ENCODE measurements around the gene FFAR1. TPM values are rescaled to one million over a fixed set of nuclear protein-coding genes. Genes with fewer than 3 reads are reported as not detected.

FFAR1 gene
- polyA plus RNA-seq, 1 donor (not counting 4 experiments of a cell fraction or from before 2014, with no cell fraction given) = not detected

DNA sequence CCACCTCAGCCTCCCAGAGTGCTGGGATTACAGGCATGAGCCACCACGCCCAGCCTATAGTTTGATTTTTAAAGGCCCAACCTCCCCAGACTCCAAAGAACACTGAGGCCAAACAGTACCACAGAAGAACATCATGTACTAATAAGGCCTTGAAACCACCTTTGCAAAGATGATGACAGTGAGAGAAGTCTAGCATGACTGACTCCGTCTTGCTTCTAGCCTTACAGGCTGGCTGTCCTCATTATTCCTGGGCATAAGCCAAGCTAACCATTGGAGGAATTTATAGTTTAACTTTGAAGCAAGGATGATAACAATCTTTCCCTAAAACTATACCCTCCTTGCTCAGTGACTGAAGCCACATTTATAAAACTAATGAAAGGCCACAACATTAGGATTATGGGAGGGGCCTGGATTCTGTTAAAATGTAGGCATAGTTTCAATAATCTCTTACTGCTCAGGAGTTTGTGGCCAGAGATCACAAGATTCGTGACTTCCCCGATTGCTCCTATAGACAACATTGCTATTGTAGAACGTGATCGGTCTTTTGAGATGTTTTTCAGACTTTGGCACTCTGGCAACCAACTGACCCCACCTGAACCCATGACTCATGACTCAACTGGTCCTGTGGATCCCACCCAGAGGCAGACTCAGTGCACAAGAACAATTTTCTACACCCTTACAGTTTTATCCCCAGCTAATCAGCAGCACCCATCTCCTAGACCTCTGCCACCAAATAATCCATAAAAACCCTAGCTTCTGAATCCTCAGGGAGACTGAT, 40.8 kb downstream of the FFAR1 start:
- Histone ChIP-seq H4K20me1 (ENCODE audit: control insufficient read depth, extremely low read depth, insufficient read depth, low read length) (no peaks in the 10 kb centered on the region), H3K79me2 (ENCODE audit: control insufficient read depth, insufficient read depth, low read length) (no peaks in the 10 kb centered on the region), H3K9me3 (ENCODE audit: control insufficient read depth, low read depth, low read length) (peaks cover 3% of the 10 kb centered on the region), H3K4me2 (ENCODE audit: control insufficient read depth, extremely low read depth, insufficient read depth, low read depth, low read length) (no peak overlapping the region), H3K9me1 (ENCODE audit: control insufficient read depth, extremely low read depth, insufficient read depth, low read length) (no peaks in the 10 kb centered on the region), H3K27ac (ENCODE audit: control insufficient read depth, insufficient read depth, low read length) (no peak overlapping the region), H3K27me3 (ENCODE audit: control insufficient read depth, extremely low read depth, insufficient read depth, low read length) (peaks cover 3% of the 10 kb centered on the region), H3K4me1 (ENCODE audit: control insufficient read depth, extremely low read depth, insufficient read depth, low read length) (no peaks in the 10 kb centered on the region), H2AFZ (ENCODE audit: control insufficient read depth, low read length) (no peak overlapping the region), H3K9ac (ENCODE audit: control insufficient read depth, extremely low read depth, insufficient read depth, low read length) (no peak overlapping the region), H3K4me3 (ENCODE audit: control insufficient read depth in 2 of 3, extremely low read depth in 1 of 3, insufficient read depth in 2 of 3, low read depth in 1 of 3, low read length in 3 of 3) (no peak overlapping the region), H3K36me3 (ENCODE audit: control insufficient read depth in 2 of 2, extremely low read depth in 1 of 2, insufficient read depth in 2 of 2, low read length in 2 of 2) (no peaks in the 10 kb centered on the region)
- FAIRE-seq = no peak
- dilution Hi-C loops (cut with MboI; ENCODE audit: extremely low pct_ligation_motif_present, low sequenced_read_pairs) = no loop called here
- DNase-seq (ENCODE audit: low read depth, low spot score) = no peak
- TF ChIP-seq, protein P1, sequence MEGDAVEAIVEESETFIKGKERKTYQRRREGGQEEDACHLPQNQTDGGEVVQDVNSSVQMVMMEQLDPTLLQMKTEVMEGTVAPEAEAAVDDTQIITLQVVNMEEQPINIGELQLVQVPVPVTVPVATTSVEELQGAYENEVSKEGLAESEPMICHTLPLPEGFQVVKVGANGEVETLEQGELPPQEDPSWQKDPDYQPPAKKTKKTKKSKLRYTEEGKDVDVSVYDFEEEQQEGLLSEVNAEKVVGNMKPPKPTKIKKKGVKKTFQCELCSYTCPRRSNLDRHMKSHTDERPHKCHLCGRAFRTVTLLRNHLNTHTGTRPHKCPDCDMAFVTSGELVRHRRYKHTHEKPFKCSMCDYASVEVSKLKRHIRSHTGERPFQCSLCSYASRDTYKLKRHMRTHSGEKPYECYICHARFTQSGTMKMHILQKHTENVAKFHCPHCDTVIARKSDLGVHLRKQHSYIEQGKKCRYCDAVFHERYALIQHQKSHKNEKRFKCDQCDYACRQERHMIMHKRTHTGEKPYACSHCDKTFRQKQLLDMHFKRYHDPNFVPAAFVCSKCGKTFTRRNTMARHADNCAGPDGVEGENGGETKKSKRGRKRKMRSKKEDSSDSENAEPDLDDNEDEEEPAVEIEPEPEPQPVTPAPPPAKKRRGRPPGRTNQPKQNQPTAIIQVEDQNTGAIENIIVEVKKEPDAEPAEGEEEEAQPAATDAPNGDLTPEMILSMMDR (optimal IDR thresholded peaks at IDR 0.05 in 1 of 3, IDR thresholded peaks at IDR 0.05 in 1 of 3, conservative IDR thresholded peaks at IDR 0.05 in 1 of 3; ENCODE audit: extremely low read depth in 1 of 3, insufficient read depth in 2 of 3, low read length in 3 of 3) = no peak

DNA sequence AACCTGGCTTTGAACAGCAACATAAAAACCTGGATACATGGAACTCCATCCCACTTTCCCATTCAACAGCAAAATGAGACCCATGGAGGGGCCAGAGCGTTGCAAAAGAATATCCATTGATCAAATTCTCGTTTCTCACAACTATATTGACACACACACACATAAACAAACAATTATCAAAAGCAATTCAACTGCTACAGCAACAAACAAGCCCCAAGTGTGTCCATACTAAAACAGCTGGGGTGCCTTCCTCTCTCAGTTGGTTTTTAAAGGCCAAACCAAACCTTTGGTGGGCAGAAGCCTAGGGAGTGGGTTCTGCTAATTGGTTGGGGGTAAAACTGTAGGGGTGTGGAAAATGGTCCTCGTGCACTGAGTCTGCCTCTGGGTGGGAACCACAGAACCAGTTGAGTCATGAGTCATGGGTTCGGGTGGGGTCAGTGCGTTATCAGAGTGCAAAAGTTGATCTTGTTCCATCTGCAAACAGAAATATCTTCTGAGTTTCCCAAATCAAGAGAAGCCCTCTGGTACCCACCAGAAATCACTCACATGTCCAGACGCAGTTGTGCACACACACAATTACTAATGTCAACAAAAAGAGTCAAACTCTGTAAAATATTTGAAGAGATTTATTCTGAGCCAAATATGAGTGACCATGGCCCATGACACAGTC, 41.6 kb downstream of the FFAR1 start:
- no peaks in the 10 kb centered on the region for H3K36me3 ChIP-seq (ENCODE audit: control insufficient read depth in 2 of 2, extremely low read depth in 1 of 2, insufficient read depth in 2 of 2, low read length in 2 of 2)
- TF ChIP-seq, protein P1 (optimal IDR thresholded peaks at IDR 0.05 in 1 of 3, IDR thresholded peaks at IDR 0.05 in 1 of 3, conservative IDR thresholded peaks at IDR 0.05 in 1 of 3; ENCODE audit: extremely low read depth in 1 of 3, insufficient read depth in 2 of 3, low read length in 3 of 3) = no peak
- no peak overlapping the region for H3K4me2 ChIP-seq (ENCODE audit: control insufficient read depth, extremely low read depth, insufficient read depth, low read depth, low read length)
- peaks cover 3% of the 10 kb centered on the region for H3K9me3 ChIP-seq (ENCODE audit: control insufficient read depth, low read depth, low read length)
- no peaks in the 10 kb centered on the region for H3K79me2 ChIP-seq (ENCODE audit: control insufficient read depth, insufficient read depth, low read length)
- H3K9ac ChIP-seq (ENCODE audit: control insufficient read depth, extremely low read depth, insufficient read depth, low read length) = no peak overlapping the region
- peaks cover 3% of the 10 kb centered on the region for H3K27me3 ChIP-seq (ENCODE audit: control insufficient read depth, extremely low read depth, insufficient read depth, low read length)
- no peak for FAIRE-seq
- H4K20me1 ChIP-seq (ENCODE audit: control insufficient read depth, extremely low read depth, insufficient read depth, low read length) = no peaks in the 10 kb centered on the region
- dilution Hi-C loops (cut with MboI; ENCODE audit: extremely low pct_ligation_motif_present, low sequenced_read_pairs) = no loop called here
- H3K4me3 ChIP-seq (ENCODE audit: control insufficient read depth in 2 of 3, extremely low read depth in 1 of 3, insufficient read depth in 2 of 3, low read depth in 1 of 3, low read length in 3 of 3) = no peak overlapping the region
- no peaks in the 10 kb centered on the region for H3K4me1 ChIP-seq (ENCODE audit: control insufficient read depth, extremely low read depth, insufficient read depth, low read length)
- H3K9me1 ChIP-seq (ENCODE audit: control insufficient read depth, extremely low read depth, insufficient read depth, low read length) = no peaks in the 10 kb centered on the region
- DNase-seq (ENCODE audit: low read depth, low spot score) = no peak
- no peak overlapping the region for H3K27ac ChIP-seq (ENCODE audit: control insufficient read depth, insufficient read depth, low read length)
- H2AFZ ChIP-seq (ENCODE audit: control insufficient read depth, low read length) = no peak overlapping the region

All from keratinocyte (primary cell).